HS-27A (cell line): ENCODE measurements around the gene GMDS.

Experiments
- DNase-seq: peaks from one replicate; pipeline ENCODE4 v3.0.0-alpha.2; 2012; ENCODE audit warnings: low read depth, missing footprints

Gene GMDS

DNA sequence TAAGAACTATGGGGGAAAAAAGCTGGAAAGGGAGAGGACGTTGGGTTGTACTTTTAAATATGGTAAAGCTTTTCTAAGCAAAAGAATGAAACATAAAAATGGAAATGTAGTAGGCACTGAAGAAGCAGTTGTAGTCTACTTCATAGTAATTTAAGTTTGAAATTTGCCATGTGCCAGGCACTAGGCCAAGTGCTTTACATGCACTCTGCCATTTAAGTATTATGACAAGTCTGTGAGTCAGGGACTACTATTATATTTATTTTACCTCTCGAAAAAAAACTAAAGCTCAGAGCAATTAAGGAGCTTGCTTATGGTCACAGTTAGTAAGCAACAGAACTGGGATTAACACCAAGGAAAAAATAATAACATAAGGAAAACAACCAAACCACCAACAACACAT, 257.8 kb downstream of the GMDS start:
- DNase-seq, result peak; percentile 17

DNA sequence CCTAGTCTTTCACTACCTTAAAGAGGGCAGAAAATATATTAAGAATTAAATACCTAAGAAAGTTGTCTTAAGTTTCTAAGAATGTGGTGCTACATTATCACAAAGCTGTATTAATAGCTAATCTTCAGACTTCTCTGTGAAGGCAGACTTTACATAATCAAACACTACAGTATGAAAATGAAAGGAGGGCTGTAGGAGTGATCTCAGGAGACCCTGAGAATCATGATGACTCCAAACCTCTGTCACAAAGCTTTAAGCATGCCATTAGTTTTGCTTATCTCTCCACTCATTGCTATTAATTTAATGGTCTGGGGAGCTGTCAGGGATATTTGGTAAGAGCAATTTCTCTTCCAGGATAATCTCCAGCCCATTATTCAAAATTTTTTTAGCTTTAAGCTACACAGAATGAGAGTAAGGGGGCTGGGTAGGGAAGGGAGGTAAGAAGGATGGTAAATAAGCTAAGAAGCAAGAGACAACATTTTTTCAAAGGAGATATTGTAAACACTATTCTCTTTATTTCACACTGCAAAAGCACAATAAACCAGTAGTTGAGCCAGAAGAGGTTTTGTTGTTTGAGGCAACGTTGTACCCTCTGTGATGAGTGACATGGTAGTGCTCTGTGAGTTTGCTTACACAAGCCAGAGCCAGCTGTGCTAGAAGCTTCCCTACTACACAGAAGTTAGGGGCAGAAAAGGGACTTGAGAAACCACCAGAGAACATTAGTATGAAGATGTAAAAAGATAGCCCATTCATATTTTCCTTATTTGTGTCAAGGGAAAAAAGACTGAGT, 258.8 kb downstream of the GMDS start:
- DNase-seq, result no peak

DNA sequence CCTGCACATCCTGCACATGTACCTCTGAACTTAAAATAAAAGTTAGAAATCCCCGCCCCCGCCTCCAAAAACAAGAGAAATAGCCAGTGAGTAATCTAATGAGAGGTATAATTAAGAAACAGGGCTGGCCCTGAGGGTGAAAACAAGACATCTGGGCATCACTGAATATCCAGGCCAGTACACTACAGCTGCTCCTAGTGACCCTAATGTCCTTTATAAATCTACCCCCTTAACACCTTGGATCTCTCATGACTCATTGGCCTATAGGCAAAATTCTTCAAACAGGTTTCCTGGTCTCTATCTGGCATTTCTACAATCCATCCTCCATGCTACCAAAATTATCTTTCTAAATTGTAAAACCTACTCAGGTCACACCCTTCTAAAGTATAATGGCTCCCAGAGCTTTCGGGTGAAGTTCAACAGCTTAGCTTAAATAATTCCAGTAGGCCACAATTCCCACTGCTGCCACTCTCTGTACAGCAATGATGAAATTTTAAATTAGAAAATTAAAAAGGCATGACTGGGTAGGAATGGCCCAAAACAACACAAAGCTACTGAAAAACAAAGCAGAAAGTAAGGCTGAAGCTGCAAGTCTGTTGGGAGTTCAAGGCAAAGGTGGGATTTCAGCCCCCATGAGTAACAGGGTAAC, 260.9 kb downstream of the GMDS start:
- no peak for DNase-seq

- DNase-seq, result no peak
Observed at GRCh38 chr6:1983850-1984249, 261.6 kb downstream of the GMDS start.

- no peak for DNase-seq
Observed at GRCh38 chr6:1972962-1973361, 272.4 kb downstream of the GMDS start.

GRCh38 chr6:1971612-1972011, 273.8 kb downstream of the GMDS start:
- no peak for DNase-seq

- no peak for DNase-seq
Observed at GRCh38 chr6:1970151-1970561, 275.2 kb downstream of the GMDS start.

GRCh38 chr6:1966713-1967112, 278.7 kb downstream of the GMDS start:
- DNase-seq, result no peak

- no peak for DNase-seq
Observed at GRCh38 chr6:1965596-1966224, 279.7 kb downstream of the GMDS start.

- no peak for DNase-seq
Observed at GRCh38 chr6:1963596-1963995, 281.8 kb downstream of the GMDS start.

DNA sequence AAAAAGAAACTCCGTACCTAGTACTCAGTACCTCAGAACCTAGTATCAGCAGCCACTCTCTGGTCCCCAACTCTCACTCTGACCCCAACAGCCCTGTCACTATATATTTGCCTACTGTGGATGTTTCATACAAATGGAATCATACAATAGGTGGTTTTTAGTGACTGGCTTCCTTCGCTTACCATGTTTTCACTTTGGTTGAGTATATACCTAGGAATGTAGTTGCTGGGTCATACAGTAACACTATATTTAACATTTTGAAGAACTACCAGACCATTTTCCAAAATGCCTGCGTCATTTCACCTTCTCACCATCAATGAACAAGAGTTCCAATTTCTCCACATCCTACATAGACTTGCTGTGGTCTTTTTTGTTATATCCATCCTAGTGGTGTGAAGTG, 283.2 kb downstream of the GMDS start:
- DNase-seq, result no peak

DNA sequence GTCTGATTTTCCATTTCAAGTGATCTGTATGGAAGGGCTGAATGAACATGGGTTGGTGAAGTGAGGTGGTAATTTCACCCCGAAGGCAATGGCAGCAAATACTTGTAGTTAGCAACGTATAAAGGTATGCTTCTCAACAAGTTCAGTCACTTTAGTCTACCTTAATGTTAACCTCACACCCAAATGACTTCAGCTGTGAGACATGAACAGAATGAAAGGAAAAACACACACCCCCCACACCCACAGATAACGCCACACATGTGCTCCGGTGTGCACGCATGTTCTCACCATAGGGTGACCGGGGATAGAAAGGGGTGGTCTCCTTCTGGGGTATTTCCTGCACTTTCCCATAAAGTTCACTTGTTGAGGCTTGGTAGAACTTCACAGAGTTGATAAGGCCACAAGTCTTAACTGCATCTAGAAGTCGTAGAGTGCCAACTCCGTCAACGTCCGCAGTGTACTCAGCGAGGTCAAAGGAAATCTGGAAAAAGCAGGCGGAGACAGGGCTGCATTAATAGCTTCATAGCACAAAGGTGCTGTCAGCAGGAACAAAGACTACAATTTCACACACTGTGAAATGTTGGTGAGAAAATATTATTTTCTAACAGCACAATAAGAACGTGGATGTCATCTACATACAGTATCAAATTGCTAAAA, 284.8 kb downstream of the GMDS start:
- DNase-seq, result no peak

DNA sequence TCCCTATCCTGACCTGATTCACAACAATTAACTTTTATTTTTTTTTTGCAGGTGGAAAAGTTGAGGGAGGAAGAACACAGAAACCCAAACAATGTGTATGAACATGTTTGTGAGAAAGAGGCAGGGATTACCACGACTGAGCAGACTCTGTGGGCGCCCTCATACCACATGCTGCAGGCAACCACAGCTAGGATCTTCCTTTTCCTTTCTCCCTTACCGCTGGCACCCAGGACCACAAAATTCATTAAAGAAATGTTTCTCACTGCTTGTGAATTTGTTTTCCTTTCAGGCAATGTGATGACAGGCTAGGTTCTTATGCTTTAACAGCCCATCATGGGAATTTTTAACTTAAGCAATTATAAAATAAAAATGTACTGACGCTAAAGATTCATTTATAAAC, 287.1 kb downstream of the GMDS start:
- DNase-seq, result no peak

- DNase-seq, result no peak
Observed at GRCh38 chr6:1957746-1958145, 287.7 kb downstream of the GMDS start.

GRCh38 chr6:1952740-1953360, 292.6 kb downstream of the GMDS start:
- DNase-seq, result peak; percentile 46

GRCh38 chr6:1950631-1951030, 294.8 kb downstream of the GMDS start:
- DNase-seq, result no peak

GRCh38 chr6:1949538-1949937, 295.9 kb downstream of the GMDS start:
- DNase-seq, result no peak

- no peak for DNase-seq
Observed at GRCh38 chr6:1947922-1948321, 297.5 kb downstream of the GMDS start.

DNA sequence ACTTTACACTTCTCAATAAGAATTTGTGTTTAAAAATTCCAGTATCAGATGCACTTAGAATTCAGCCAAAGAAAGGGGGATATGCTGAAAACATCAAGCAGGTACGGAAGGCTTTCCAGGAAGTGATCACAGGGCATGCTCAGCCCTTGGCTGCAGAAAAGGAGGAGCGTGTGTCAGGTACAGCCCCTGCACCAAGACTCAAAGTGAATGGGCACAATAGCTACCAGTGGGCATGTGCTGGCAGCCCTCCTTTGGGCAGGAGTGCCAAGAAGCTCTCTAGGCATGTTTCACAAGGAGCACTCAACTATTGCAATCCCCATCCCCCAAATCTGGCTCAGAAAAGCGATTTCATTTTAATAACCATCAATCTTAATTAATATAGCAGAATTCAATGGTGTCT, 298.8 kb downstream of the GMDS start:
- DNase-seq, result no peak

- DNase-seq, result no peak
Observed at GRCh38 chr6:1945235-1945832, 300.1 kb downstream of the GMDS start.

DNA sequence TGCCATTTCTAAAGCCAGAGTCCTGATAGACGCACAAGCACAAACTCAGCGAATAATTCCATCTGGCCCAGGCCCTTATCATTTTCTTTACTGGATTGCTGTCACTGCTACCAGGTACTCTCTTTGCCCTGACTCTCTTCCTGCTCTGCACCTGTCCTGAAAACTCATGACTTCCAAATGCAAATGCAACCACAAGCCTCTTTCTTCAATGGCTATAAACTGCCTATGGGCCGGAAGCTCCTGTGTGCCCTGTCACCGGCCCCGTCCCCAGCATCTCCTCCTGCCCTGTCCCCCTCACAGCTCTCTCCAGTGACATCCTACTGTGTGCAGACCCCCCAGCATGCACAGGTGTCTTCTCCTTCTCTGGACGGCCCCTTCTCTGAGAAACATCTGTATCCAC, 302.6 kb downstream of the GMDS start:
- no peak for DNase-seq

DNA sequence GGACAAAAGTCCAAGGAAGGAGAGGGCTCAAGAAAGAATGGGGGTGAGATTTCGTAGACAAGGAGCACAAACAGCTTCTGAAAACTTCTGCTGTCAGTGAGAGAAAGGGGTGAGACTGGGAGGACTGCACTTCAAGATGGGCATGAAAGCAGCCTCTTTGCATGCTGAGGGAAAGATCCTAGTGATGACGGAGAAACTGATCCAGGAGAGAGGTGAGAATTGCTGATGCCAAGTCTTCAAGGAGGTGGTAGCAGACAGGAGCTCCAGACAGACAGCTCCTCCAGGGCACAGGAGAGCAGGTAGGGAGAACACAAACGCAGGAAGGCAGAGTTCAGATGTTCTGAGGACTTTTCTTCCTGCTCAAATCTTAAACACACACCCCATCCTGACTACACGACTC, 303.9 kb downstream of the GMDS start:
- no peak for DNase-seq
